OCI-M2 (cell line): ENCODE measurements around the gene KRTCAP2.
"Not testable (repeated sequence)": the region's sequence is repeated elsewhere in the genome, so short reads cannot be mapped to it uniquely, and the experiment has no call there.

ENCODE experiments used
- DNase-seq: peaks from one replicate; lab custom pipeline; 2025; ENCODE audit not compliant: unreplicated experiment; lab: John Stamatoyannopoulos, UW

KRTCAP2 gene

DNA sequence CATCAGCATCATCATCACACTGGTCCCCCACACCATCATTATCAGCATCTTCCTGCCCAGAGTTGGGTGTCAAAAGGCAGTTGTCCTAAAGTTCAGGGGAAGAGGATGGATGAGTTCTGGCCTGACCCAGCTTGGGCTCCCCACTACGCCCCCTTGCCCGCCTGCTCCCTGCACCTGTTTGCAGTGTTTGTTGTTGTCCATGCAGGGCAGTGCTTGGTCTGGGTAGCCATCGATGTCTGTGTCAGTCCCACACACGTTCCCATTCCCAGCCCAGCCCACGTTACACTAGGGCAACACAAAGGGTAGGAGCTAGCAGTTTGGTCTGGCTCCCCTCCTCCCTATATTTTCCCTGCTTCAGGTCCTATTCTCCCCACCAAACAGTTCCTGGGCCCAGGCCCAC, 27.8 kb upstream of the KRTCAP2 start:
- no peak for DNase-seq

DNA sequence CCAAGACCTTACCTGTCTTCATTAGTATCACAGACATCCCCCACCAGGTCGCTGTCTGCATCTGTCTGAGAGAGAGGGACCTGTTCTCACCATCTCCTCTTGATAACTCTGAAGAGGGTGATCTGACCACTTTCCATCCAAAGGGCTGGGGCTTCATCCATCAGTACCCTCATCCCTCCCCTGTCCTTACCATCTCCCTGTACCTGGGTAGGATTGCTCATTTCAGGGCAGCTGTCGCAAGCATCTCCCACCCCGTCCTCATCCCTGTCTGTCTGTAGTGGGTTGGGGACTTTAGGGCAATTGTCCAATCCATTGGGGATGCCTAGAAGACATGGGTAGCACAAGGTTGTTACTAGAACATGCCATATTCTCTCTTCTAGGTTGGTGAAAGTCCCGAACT, 26.7 kb upstream of the KRTCAP2 start:
- DNase-seq: no peak

DNA sequence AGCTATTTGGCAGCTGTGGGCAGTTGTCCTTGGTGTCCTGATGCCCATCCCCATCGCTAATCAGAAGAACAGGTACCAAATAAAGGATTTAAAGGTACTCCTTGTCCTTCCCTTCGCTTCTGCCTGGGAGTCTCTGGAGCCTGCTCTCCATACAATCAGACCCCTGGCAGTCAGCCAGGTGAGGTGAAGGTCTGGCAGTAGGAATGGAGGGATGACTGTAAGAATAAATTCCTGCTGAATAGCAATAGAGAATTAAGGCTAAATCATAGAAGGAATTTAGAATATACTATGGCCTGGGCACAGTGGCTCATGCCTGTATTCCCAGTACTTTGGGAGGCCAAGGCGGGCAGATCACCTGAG, 25.4 kb upstream of the KRTCAP2 start:
- DNase-seq: no peak

DNA sequence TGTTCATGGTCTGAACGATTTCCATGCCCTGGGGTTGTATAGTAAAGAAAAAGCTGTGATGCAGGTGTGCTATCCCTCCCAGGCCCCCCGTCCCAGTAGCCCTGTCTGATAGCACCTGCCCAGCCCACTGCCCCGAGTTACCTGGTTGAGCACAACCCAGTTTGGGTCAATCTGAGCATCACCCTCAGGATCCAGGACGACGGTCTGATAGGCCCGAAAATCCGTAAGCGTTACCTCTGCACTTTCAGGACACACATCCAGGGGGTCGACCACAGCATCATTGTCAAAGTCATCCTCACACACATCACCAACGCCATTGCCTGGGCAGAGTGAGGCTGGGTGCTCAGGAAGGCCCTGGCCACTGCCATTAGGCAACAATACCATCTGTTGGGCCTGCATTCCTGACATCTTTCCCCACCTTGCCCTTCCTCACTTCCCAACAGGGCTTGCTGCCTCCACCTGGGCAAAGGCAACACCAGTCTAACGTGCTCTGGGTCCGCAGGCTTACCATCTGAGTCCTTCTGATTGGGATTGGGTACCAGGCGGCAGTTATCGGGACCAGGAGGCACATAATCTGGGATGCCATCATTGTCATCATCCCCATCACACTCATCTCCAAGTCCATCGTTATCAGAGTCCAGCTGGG, 24.9 kb upstream of the KRTCAP2 start:
- no peak for DNase-seq

DNA sequence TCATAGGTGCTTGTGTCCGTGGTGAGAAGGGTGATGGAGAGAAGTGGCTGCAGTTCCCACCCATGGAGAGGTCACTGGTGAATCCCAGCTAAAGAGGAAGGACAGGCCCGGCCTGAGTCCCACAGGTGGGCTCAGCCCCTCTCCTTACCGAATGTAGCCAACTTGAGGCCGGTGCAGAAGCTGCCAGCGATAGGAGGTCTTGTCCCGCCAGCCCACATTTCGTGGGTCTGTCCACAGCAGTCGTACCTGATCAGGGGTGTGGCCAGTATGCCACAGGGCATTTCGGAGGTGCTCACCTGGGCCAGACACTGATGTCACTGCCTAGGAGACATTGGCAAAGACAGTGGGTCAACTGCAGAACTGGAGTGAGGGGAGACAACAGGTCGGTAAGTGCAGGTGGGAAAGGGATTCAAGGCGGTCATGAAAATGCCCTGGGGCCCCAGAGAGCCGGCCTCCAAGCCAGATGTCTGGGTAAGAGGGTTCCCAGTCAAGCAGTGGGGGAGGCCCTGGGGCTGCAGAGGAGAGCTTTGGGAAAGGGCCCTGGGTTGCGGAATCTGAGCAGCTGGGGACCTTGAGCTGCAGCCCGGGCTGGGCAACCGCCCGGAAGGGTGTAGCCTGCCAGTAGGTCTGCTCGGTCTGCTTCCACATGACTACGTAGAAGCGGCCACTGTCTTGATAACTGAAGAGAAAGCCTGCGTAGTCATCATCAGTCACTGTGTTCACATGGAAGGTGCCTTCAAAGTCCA, 24.0 kb upstream of the KRTCAP2 start:
- DNase-seq: no peak

DNA sequence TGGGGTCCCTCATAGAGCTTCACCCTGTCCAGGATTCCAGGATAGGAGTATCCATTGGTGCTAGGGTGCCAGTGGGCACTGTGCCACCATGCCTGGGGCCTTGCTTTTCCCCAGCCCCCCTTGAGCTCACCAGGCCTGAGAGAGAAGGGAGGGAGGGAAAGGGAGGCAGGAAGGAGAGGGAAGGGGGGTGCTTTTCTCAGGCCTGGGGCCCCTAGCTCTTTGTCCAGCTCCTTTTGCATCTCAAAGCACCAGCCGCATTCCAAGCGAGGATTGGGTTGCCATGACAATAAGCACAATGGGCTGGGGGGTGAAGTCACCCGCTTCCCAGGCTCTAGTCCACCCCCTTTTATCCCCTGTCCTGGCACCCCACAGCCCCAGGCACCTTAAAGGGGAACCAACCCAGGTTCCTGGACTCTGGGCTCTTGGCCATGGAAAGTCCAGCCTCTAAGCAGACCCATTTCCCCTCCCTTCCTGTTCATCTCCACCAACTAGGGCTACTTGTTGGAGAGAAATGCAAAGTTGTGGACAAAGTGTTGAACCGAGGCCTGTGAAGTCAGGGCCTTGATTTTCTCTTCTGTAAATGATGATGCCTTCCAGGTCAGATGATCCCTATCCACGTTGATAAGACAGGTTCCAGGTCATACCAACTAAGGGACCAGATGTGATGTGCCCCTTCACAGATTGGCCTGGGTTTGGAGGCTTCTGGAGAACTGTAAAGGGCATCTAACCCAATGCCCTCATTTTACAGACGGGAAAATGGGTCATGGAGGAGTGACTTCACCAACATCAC, 23.2 kb upstream of the KRTCAP2 start:
- DNase-seq: no peak

DNA sequence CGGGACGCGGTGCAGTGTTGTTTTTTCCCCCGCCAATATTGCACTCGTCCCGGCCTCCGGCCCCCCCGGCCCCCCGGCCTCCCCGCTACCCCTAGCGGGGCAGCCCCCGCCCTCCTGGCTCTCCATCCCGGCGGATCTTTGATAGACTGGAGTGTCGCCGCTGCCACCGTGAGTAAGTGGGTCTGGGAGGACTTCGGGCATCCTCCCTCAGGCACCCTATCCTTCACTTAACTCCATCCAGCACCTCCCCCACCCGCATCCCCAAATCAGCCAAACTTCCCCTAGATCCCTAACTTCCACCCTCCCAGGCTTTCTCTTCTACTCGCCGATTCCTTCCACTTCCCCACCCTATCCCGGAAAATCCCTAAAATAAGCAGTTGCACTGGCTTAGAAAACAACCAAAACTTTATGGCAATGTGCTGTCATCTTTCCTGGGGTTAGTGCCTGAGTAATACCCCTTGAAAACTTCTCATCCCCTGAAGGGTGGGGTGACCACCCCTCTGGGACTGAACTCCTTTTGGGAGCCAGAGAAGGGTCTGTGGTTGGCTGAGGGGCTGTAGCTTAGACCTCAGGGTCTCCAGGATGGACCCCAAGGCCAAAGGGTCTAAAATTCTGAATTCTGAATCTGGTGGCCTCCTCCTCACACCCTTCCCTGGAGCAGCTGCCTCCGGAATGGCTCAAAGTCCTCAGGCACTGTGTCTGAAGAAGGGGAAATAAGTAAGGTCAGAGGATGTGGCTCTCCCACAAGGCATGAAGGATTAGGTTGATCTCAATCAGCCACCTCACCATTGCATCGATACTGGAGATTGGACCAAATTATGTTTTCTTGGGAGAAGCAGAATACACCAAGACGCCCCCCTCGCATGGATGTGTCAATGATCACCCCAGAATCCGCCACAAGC, 22.3 kb upstream of the KRTCAP2 start:
- no peak for DNase-seq

DNA sequence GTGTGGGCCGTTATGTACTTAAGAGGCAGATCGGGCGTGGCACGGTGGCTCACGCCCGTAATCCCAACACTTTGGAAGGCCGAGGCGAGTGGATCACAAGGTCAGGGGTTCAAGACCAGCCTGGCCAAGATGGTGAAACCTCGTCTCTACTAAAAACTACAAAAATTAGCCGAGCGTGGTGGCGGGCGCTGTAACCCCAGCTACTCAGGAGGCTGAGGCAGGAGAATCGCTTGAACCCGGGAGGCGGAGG, 20.8 kb upstream of the KRTCAP2 start:
- DNase-seq: not testable (repeated sequence)

DNA sequence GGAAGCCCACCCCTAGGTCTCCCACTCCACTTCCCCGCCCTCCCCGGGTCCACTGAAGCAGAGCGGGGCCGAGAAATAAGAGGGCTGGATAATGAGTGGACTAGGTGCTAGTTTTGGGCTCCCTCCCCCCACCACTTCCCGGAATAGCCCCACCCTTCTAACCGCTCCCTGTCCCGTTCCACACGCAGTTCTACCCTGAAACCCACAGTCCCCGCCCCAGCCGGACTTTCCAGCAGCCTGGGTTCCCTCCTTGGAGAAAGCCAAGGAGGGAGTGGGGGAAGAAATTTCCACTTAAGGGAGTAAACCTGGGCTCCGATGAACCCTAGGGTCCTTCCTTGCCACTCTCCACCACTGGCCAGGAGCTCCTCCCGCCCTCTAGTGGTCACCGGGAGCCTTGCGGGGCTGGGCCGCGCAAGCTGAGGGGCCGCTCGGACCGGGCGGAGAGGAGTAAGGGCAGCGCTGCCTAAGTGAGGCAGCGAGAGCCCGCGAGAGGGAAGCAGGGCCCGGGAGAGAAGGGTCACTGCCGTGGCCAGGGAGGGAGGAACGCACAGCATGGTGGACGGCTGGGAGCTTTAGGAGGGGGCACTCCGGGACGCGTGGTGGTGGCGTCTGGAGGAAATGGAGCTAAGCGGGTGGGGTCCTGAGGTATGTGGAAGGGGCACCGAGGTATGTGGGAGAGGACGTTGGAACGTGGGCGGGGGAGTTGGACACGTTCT, 20.3 kb upstream of the KRTCAP2 start:
- DNase-seq: peak; percentile 57

DNA sequence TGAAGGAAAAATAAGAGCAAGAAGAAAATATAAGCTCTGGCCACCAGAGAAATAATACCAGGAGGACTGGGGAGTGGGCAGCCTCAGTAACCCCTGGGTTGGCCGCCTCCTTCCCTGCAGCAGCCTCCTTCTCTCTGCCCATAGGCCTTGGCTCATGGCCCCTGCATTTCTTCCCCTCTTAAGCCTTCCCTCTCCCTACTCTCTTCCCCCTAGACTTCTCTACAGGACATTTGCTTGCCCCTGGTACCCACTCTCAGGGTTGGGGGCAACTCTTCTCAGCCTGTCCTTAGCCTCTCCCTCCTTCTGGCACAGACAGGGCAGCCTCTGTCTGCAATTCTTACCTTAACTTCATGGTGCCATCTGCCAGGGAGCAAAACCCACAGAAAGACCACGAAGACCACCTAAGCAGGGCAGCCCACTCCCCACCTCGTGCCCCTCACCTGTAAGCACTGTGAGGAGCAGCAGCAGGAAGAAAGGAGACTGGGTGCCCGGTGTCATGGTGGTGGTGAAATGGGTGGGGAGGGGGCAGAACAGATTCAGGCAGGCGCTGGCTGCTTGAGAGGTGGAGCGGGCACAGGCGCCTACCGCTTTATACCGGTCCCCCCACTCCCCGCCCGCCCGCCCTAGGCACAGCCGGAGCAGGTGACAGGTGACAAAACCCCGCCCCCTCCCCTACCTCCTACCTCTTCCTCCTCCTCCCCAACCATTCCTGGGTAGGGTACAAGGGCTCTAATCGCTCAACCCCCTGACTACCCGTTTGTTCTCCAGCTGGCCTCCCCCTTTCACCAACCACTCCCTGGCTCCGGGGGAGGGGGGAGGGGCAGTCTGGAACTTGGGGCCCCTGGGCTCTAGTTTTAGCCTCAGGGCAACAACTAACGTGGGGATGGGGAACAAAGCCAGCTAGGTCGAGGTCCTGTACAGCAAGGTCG, 19.5 kb upstream of the KRTCAP2 start:
- DNase-seq: no peak

DNA sequence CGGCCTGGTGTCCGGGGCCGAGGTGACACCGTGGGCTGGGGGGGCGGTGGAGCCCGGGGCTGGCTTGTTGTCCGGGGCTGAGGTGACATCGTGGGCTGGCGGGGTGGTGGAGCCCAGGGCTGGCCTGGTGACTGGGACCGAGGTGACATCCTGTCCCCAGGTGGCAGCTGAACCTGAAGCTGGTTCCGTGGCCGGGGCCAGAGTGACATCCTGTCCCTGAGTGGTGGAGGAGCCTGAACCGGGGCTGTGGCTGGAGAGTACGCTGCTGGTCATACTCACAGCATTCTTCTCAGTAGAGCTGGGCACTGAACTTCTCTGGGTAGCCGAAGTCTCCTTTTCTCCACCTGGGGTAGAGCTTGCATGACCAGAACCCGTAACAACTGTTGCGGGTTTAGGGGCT, 18.8 kb upstream of the KRTCAP2 start:
- no peak for DNase-seq

DNA sequence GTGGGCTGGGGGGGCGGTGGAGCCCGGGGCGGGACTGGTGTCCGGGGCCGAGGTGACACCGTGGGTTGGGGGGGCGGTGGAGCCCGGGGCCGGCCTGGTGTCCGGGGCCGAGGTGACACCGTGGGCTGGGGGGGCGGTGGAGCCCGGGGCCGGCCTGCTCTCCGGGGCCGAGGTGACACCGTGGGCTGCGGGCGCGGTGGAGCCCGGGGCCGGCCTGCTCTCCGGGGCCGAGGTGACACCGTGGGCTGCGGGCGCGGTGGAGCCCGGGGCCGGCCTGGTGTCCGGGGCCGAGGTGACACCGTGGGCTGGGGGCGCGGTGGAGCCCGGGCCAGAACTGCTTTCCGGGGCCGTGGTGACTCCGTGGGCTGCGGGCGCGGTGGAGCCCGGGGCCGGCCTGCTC, 16.8 kb upstream of the KRTCAP2 start:
- DNase-seq: not testable (repeated sequence)

DNA sequence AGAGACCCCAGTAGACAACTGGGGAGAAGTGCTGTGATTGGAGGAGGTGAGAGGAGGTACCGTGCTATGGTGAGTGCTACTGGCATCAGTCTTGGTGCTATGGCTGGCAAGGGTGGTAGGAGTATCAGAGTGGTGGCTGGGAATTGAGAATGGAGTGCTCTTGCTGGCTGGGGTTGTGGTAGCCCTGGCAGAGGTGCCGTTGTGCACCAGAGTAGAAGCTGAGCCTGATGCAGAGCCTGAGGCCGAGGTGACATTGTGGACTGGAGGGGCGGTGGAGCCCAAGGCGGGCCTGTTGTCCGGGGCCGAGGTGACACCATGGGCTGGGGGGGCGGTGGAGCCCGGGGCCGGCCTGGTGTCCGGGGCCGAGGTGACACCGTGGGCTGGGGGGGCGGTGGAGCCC, 15.2 kb upstream of the KRTCAP2 start:
- DNase-seq: no peak

DNA sequence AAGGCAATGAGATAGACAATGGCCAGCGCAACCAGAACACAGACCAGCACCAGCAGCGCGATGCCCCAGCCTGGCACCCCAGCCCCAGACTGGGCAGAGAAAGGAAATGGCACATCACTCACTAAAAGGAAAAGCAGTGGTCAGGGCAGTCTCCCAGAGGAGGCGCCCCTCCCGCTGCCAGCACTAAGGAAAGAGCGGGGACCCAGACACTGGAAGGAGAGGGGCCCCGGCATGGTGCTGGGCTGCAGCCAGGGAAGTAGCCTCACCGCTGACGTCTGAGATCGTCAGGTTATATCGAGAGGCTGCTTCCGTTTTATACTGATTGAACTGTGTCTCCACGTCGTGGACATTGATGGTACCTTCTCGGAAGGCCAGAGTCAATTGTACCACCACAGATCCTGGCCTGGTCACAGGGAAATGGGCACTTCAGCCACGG, 14.4 kb upstream of the KRTCAP2 start:
- no peak for DNase-seq

DNA sequence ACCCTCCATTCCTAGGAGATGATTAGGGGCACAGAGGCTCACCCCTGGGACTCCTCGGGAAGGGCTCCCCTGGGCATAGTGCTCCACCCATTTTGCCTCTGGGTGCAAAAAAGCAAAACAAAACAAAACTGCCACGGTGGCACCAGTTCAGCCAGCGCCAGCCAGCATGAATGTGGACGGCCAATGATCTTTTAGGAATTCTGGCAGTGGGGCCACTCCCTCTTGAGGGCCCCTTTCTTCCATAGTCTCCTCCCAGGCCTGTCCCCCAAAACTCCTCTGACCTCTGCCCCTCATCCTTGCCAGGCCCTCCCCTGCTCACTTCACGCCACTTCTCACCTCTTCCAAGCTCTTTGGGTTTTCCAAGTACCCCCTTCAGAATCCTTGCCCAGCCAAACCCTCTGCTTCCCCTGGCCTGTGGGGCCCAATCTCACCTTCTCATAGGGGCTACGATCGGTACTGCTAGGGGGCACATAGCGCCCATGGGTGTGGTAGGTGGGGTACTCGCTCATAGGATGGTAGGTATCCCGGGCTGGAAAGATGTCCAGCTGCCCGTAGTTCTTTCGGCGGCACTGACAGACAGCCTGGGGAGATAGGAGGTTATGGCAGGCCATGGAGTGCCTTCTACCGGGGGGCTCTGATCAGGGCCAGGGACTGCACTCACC, 13.8 kb upstream of the KRTCAP2 start:
- DNase-seq: no peak

DNA sequence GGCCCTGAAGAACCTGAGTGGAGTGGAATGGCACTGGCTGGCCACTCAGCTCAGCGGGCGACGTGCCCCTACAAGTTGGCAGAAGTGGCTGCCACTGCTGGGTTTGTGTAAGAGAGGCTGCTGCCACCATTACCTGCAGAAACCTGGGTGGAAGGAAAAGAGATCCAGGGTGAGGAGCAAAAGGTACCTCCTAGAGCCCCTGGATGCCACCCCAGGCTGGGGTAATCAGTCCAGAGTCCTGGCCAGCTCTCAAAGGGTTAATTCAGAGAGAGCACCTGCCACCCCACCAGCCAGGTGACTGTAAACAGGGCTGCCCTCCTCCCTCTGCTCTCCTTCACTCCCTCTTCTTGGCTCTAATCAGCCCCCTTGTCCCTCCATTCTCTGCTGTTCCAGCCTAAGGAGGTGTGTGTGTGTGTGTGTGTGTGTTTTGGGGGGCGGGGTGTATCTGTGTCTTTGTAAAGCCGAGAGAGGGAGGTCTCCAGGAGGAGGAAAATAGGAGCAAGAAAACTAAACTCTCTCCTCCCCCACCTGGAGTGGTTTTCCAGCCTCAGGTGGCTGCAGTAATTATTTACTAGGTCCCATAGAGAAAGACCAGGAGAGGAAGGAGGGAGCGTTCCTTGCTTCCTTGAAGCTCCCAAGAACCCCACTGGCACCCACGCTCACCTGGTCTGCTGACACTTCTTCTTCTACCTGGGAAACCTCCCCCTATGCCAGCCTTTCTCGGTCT, 13.1 kb upstream of the KRTCAP2 start:
- no peak for DNase-seq

DNA sequence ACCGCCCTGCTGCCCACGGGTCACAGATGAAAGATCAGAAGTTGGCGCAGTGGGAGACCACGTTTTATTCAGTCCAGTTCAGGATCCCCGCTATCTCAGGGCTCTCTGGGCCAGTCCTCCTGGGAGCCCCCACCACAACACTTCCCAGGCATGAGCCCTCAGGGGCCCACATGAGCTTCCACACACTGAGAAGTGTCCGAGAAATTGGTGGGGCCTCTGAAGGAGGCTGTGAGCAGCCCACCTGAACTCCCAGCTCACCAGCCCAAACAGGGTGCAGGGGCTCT, 12.6 kb upstream of the KRTCAP2 start:
- DNase-seq: no peak

DNA sequence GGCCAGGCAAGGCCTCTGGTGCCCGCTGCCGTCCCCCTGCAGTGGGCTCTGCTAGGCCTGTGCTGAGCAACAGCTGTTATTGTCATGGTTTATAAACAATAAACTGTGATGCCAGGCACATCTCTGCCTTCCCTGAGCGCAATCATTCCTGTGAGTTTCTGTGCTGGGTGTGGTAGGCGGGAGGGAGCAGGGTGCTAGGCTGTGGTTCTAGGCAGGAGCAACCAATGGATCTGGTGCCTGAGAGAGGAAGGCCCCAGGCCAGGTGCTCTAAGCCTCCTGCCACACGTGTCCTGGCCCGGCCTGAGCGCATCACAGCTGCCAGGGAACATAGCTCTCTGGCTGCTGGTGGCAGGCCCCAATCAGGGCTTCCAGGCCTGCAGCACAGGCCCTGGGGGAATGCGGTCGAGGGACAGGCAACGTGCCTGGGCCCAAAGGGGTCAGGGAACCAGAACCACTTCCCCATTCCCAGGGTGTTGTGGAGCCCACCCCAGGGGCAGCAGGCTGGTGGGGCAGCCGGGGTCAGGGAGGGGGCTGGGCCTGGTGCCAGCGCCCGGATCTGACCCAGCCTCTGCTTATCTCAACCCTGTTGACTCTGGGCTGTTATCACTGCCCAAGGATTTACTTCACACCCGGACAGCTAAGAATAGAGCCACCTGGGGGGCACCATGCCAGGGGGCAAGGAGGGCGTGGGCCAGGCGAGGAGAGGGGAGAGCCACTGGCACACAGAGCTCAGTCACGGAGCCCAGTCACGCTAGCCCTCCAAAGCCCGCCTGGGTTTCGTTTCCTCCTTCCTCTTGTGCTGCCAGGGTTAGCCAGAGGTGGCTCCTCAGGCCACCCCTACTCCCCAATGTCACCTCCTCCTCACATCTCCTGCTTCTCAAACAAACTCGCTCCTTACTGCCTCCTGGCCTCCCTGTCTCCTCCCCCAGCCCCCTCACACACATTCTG, 12.0 kb upstream of the KRTCAP2 start:
- no peak for DNase-seq
